Measurements from ENCODE around the gene PBX2. TPM values are rescaled to one million over a fixed set of nuclear protein-coding genes. Genes with fewer than 3 reads are reported as not detected.

Gene PBX2
- total RNA-seq, 1 experiment from 2014 or later = 176 TPM

DNA sequence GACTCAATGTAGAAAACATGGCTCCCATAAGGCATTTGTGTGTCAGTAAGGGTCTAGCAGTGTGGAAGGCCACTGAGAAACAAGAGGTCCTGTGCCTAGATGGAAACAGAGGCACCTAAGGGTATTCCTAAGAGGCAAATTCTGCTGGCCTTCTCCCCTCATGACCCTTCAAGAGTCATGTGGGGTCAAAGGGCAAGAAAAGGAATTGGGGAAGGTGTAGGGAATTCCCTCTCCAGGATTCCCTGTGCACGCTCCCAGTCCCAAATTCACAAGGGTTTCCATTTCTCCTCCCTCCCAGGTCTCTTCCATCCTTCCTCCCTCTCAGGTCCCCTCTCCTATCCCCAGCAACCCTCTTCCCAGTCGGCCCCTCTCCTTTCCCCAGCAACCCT, 14.7 kb downstream of the PBX2 start:
- no CpG with 5 or more reads among the region's 2 CpGs for WGBS (ENCODE audit: extremely low coverage, insufficient read length, low lambda C conversion rate)
- Histone ChIP-seq H4K5ac (ENCODE audit: insufficient read length, low read depth, low read length) (no peak overlapping the region), H2BK5ac (ENCODE audit: insufficient read length, low read length) (no peak overlapping the region), H3K4me2 (ENCODE audit: insufficient read depth, insufficient read length, low read length) (peak overlapping the region; percentile 83), H3K27ac (ENCODE audit: insufficient read length, low read depth, low read length) (no peak overlapping the region), H2BK12ac (ENCODE audit: insufficient read length, low read depth, low read length) (no peak overlapping the region), H3K27me3 (ENCODE audit: insufficient read depth, low read length) (no peaks in the 10 kb centered on the region), H3K23me2 (ENCODE audit: insufficient read length, low read depth, low read length, poor library complexity, severe bottlenecking) (peaks cover 22% of the 10 kb centered on the region), H3K79me2 (ENCODE audit: insufficient read depth, low read length) (peaks cover 18% of the 10 kb centered on the region; the same call in 1 of the 2 replicates), H3K23ac (ENCODE audit: insufficient read length, low read depth, low read length) (no peak overlapping the region), H3K79me1 (ENCODE audit: insufficient read depth, low read depth, low read length, poor library complexity, severe bottlenecking) (no peaks in the 10 kb centered on the region), H3T11ph (ENCODE audit: low read length) (no peak overlapping the region), H3K14ac (ENCODE audit: insufficient read depth, low read length) (no peak overlapping the region), H3K9me3 (ENCODE audit: control insufficient read depth, low read depth, low read length) (no peaks in the 10 kb centered on the region), H4K91ac (ENCODE audit: insufficient read length, low read depth, low read length) (no peak overlapping the region), H2BK120ac (ENCODE audit: low read depth, low read length, poor library complexity, severe bottlenecking) (no peak overlapping the region), H4K20me1 (ENCODE audit: control insufficient read depth, insufficient read depth, insufficient read length) (no peaks in the 10 kb centered on the region), H4K8ac (replicated peaks; ENCODE audit: insufficient read length, low read depth, low read length) (no peak overlapping the region), H2AK5ac (ENCODE audit: insufficient read length, low read length) (no peak overlapping the region), H2BK20ac (ENCODE audit: low read depth, low read length, poor library complexity, severe bottlenecking) (no peak overlapping the region), H2BK15ac (ENCODE audit: low read depth, low read length) (no peak overlapping the region), H3K18ac (ENCODE audit: insufficient read length, low read depth, low read length) (no peak overlapping the region), H3K4me1 (ENCODE audit: insufficient read depth, low read length) (peaks cover 7% of the 10 kb centered on the region), H3K4ac (ENCODE audit: low read depth, low read length) (no peak overlapping the region), H3K56ac (ENCODE audit: insufficient read length, low read depth, low read length) (no peak overlapping the region), H3K9ac (ENCODE audit: extremely low read depth, insufficient read length, low read length) (peak overlapping the region; percentile 72), H2AFZ (ENCODE audit: low read length) (no peak overlapping the region)
- no peak for DNase-seq
- Mint-ChIP-seq H3K4me3 (peak overlapping the region; percentile 83 to 86), H3K36me3 (ENCODE audit: insufficient read depth in 1 of 3, low read depth in 3 of 3) (peaks cover 23 to 34% (median 33%) of the 10 kb centered on the region in 3 experiments; a peak in 6 of 7 replicates), H3K4me1 (peaks cover 38 to 47% of the 10 kb centered on the region in 2 experiments), H3K27me3 (ENCODE audit: low read depth) (no peaks in the 10 kb centered on the region; the same call in 1 of the 2 replicates), H3K9me3 (no peaks in the 10 kb centered on the region; a peak in 1 of 5 replicates), H3K27ac (peak overlapping the region in 2 of 3 experiments; percentile 80 to 96; a peak in 3 of 7 replicates)
- TF ChIP-seq, protein P1, sequence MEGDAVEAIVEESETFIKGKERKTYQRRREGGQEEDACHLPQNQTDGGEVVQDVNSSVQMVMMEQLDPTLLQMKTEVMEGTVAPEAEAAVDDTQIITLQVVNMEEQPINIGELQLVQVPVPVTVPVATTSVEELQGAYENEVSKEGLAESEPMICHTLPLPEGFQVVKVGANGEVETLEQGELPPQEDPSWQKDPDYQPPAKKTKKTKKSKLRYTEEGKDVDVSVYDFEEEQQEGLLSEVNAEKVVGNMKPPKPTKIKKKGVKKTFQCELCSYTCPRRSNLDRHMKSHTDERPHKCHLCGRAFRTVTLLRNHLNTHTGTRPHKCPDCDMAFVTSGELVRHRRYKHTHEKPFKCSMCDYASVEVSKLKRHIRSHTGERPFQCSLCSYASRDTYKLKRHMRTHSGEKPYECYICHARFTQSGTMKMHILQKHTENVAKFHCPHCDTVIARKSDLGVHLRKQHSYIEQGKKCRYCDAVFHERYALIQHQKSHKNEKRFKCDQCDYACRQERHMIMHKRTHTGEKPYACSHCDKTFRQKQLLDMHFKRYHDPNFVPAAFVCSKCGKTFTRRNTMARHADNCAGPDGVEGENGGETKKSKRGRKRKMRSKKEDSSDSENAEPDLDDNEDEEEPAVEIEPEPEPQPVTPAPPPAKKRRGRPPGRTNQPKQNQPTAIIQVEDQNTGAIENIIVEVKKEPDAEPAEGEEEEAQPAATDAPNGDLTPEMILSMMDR (conservative IDR thresholded peaks at IDR 0.05) = no peak
